H9 (cell line): ENCODE results near the gene LAMA5. TPM values are rescaled to one million over a fixed set of nuclear protein-coding genes. Genes with fewer than 3 reads are reported as not detected.

Experiments
- DNase-seq: peaks from one replicate; pipeline ENCODE4 v3.0.0-alpha.2; 2017
- H2AFZ ChIP-seq: one replicate; pipeline ENCODE4 v1.6.1; 2013; ENCODE audit warnings: mild to moderate bottlenecking, low read length, control low read depth, moderate library complexity
- H2AK5ac ChIP-seq: 2 replicates; pipeline ENCODE4 v1.6.1; 2013; ENCODE audit warnings: low read length, control low read depth, mixed read lengths; ENCODE audit not compliant: insufficient read length
- H2BK120ac ChIP-seq: one replicate; pipeline ENCODE4 v1.6.1; 2013; ENCODE audit warnings: low read depth, mild to moderate bottlenecking, low read length, control low read depth, inconsistent platforms; ENCODE audit not compliant: poor library complexity, severe bottlenecking
- H2BK12ac ChIP-seq: 2 replicates; pipeline ENCODE4 v1.6.1; 2013; ENCODE audit warnings: low read length, control low read depth, mixed read lengths, low read depth; ENCODE audit not compliant: insufficient read length
- H2BK15ac ChIP-seq: 2 replicates; pipeline ENCODE4 v1.6.1; 2013; ENCODE audit warnings: low read depth, low read length, control low read depth
- H2BK20ac ChIP-seq: one replicate; pipeline ENCODE4 v1.6.1; 2013; ENCODE audit warnings: low read depth, mild to moderate bottlenecking, low read length, control low read depth, inconsistent platforms; ENCODE audit not compliant: poor library complexity, severe bottlenecking
- H2BK5ac ChIP-seq: 2 replicates; pipeline ENCODE4 v1.6.1; 2013; ENCODE audit warnings: low read length, control low read depth, mixed read lengths; ENCODE audit not compliant: insufficient read length
- H3K14ac ChIP-seq: 2 replicates; pipeline ENCODE4 v1.6.1; 2013; ENCODE audit warnings: low read length, control low read depth; ENCODE audit not compliant: insufficient read depth
- H3K18ac ChIP-seq: 2 replicates; pipeline ENCODE4 v1.6.1; 2013; ENCODE audit warnings: low read depth, mild to moderate bottlenecking, mixed read lengths, low read length, control low read depth; ENCODE audit not compliant: insufficient read length
- H3K23ac ChIP-seq: 2 replicates; pipeline ENCODE4 v1.6.1; 2013; ENCODE audit warnings: low read length, control low read depth, mixed read lengths, low read depth; ENCODE audit not compliant: insufficient read length
- H3K23me2 ChIP-seq: 2 replicates; pipeline ENCODE4 v1.6.1; 2013; ENCODE audit warnings: low read depth, mild to moderate bottlenecking, mixed read lengths, low read length, control low read depth; ENCODE audit not compliant: insufficient read length, poor library complexity, severe bottlenecking
- H3K27ac ChIP-seq: 2 replicates; pipeline ENCODE4 v1.5.1; 2013; ENCODE audit warnings: low read length, control low read depth, mixed read lengths, low read depth; ENCODE audit not compliant: insufficient read length
- H3K27me3 ChIP-seq: 2 replicates; pipeline ENCODE4 v1.6.1; 2013; ENCODE audit warnings: low read length, control low read depth, inconsistent platforms; ENCODE audit not compliant: insufficient read depth
- H3K4ac ChIP-seq: 2 replicates; pipeline ENCODE4 v1.6.1; 2013; ENCODE audit warnings: low read depth, mild to moderate bottlenecking, control low read depth, inconsistent platforms, low read length, moderate library complexity
- H3K4me1 ChIP-seq: 2 replicates; pipeline ENCODE4 v1.6.1; 2013; ENCODE audit warnings: low read length, control low read depth, inconsistent platforms; ENCODE audit not compliant: insufficient read depth
- H3K4me2 ChIP-seq: 2 replicates; pipeline ENCODE4 v1.6.1; 2013; ENCODE audit warnings: low read length, control low read depth, mixed read lengths; ENCODE audit not compliant: insufficient read length, insufficient read depth
- H3K56ac ChIP-seq: 2 replicates; pipeline ENCODE4 v1.6.1; 2013; ENCODE audit warnings: low read depth, mild to moderate bottlenecking, mixed read lengths, low read length, control low read depth; ENCODE audit not compliant: insufficient read length
- H3K79me1 ChIP-seq: 2 replicates; pipeline ENCODE4 v1.6.1; 2013; ENCODE audit warnings: low read depth, mild to moderate bottlenecking, moderate library complexity, low read length, control low read depth, inconsistent platforms; ENCODE audit not compliant: insufficient read depth, poor library complexity, severe bottlenecking
- H3K79me2 ChIP-seq: 2 replicates; pipeline ENCODE4 v1.6.1; 2013; ENCODE audit warnings: low read length, control low read depth, inconsistent platforms; ENCODE audit not compliant: insufficient read depth
- H3K9ac ChIP-seq: 2 replicates; pipeline ENCODE4 v1.6.1; 2013; ENCODE audit warnings: low read length, control low read depth, mixed read lengths; ENCODE audit not compliant: insufficient read length; ENCODE audit errors: extremely low read depth
- H3K9me3 ChIP-seq: one replicate; pipeline ENCODE4 v1.6.1; 2013; ENCODE audit warnings: low read depth, low read length, inconsistent platforms; ENCODE audit not compliant: control insufficient read depth
- H3T11ph ChIP-seq: one replicate; pipeline ENCODE4 v1.6.1; 2013; ENCODE audit warnings: mild to moderate bottlenecking, low read length, control low read depth, inconsistent platforms
- H4K20me1 ChIP-seq: one replicate; pipeline ENCODE4 v1.6.1; 2013; ENCODE audit not compliant: control insufficient read depth, insufficient read length, insufficient read depth
- H4K5ac ChIP-seq: 2 replicates; pipeline ENCODE4 v1.6.1; 2013; ENCODE audit warnings: low read depth, mild to moderate bottlenecking, mixed read lengths, low read length, control low read depth; ENCODE audit not compliant: insufficient read length
- H4K8ac ChIP-seq: replicated peaks from 2 replicates; pipeline ENCODE4 v1.6.1; 2013; ENCODE audit warnings: low read length, control low read depth, mixed read lengths, low read depth; ENCODE audit not compliant: insufficient read length
- H4K91ac ChIP-seq: 2 replicates; pipeline ENCODE4 v1.6.1; 2013; ENCODE audit warnings: low read depth, mild to moderate bottlenecking, moderate library complexity, mixed read lengths, low read length, control low read depth; ENCODE audit not compliant: insufficient read length
- H3K27ac Mint-ChIP-seq, 3 experiments: 2 replicates in 2 of 3; 3 replicates in 1 of 3; pipeline ENCODE4 v1.8.0; 2020 to 2021; ENCODE audit warnings: mixed read lengths in 3 of 3, mild to moderate bottlenecking in 1 of 3, moderate library complexity in 1 of 3
- H3K27me3 Mint-ChIP-seq: 2 replicates; pipeline ENCODE4 v1.8.0; 2021; ENCODE audit warnings: low read depth, mild to moderate bottlenecking, moderate library complexity, mixed read lengths
- H3K36me3 Mint-ChIP-seq, 3 experiments: 2 replicates in 2 of 3; 3 replicates in 1 of 3; pipeline ENCODE4 v1.8.0; 2020 to 2021; ENCODE audit warnings: low read depth in 3 of 3, mixed read lengths in 3 of 3; ENCODE audit not compliant: insufficient read depth in 1 of 3
- H3K4me1 Mint-ChIP-seq, 2 experiments: 2 replicates each; pipeline ENCODE4 v1.8.0; 2020; ENCODE audit warnings: mixed read lengths in 2 of 2
- H3K4me3 Mint-ChIP-seq, 2 experiments: 2 replicates in 1 of 2; 3 replicates in 1 of 2; pipeline ENCODE4 v1.8.0; 2020 to 2021; ENCODE audit warnings: mild to moderate bottlenecking in 2 of 2, mixed read lengths in 2 of 2, moderate library complexity in 1 of 2
- H3K9me3 Mint-ChIP-seq, 2 experiments: 2 replicates in 1 of 2; 3 replicates in 1 of 2; pipeline ENCODE4 v1.8.0; 2020; ENCODE audit warnings: mild to moderate bottlenecking in 2 of 2, mixed read lengths in 2 of 2, moderate library complexity in 1 of 2
- WGBS: extraction: QIAGEN DNeasy Blood & Tissue Kit; methylation state at CpG from one replicate; pipeline ENCODE4 v1.1.7; 2013; ENCODE audit warnings: missing lambda C conversion rate, low lambda C conversion rate, mixed read lengths; ENCODE audit not compliant: insufficient read length; ENCODE audit errors: extremely low coverage; 5-methylcytosine and 5-hydroxymethylcytosine counted together
- total RNA-seq: library from RNA; stranded (reverse); gene quantifications from 2 replicates; pipeline ENCODE4 v1.2.1, GENCODE V29; 2021
- TF ChIP-seq, protein P1 (sequence below): fragments of 200-600 bp; sonication (generic); conservative IDR thresholded peaks from 3 replicates; pipeline ENCODE4 v1.8.0; 2021; ENCODE audit warnings: antibody characterized with exemption, mild to moderate bottlenecking

The LAMA5 gene
- total RNA-seq, 1 experiment from 2014 or later, result 200 TPM

DNA sequence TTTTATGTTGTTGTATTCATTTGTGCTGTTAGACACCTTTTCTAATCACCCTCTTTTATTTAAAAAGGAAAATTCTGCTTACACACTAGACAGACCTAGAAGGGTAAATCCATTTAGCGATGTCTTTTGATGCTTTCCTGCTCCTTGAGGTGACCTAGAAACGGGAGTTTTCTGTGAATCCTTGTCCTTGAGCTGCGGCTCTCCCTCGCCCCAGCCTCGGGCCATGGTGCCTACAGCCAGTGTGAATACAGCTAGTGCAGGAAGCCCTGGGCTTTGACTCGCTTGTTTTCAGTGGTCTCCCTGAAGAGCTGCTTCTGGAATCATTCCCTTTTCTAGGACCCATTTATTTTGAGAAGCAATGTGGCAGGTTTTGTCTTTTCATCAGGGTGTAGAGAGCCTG is 82.0 kb downstream of the LAMA5 start:
- Histone ChIP-seq H3K79me1 (no peaks in the 10 kb centered on the region), H4K8ac (no peak overlapping the region), H4K20me1 (no peaks in the 10 kb centered on the region), H3K4me2 (no peak overlapping the region), H3K4ac (no peak overlapping the region), H3K14ac (no peak overlapping the region), H3K27ac (no peak overlapping the region), H3K4me1 (no peaks in the 10 kb centered on the region), H2AFZ (no peak overlapping the region), H3K23me2 (no peaks in the 10 kb centered on the region), H2BK20ac (no peak overlapping the region), H3K9ac (no peak overlapping the region), H3T11ph (no peak overlapping the region), H4K5ac (no peak overlapping the region), H2BK120ac (no peak overlapping the region), H2BK5ac (no peak overlapping the region), H3K23ac (no peak overlapping the region), H3K18ac (no peak overlapping the region), H4K91ac (no peak overlapping the region), H2AK5ac (no peak overlapping the region), H3K27me3 (no peaks in the 10 kb centered on the region), H3K56ac (no peak overlapping the region), H2BK12ac (no peak overlapping the region), H3K79me2 (no peaks in the 10 kb centered on the region), H3K9me3 (no peaks in the 10 kb centered on the region), H2BK15ac (no peak overlapping the region)
- WGBS, result no CpG with 5 or more reads among the region's 6 CpGs
- Mint-ChIP-seq H3K4me1 (no peaks in the 10 kb centered on the region), H3K9me3 (no peaks in the 10 kb centered on the region; a peak in 1 of 5 replicates), H3K36me3 (peaks cover 11 to 55% (median 44%) of the 10 kb centered on the region in 3 experiments; a peak in 6 of 7 replicates), H3K4me3 (no peak overlapping the region), H3K27me3 (no peaks in the 10 kb centered on the region), H3K27ac (no peak overlapping the region)
- no peak for DNase-seq
- TF ChIP-seq, protein P1, sequence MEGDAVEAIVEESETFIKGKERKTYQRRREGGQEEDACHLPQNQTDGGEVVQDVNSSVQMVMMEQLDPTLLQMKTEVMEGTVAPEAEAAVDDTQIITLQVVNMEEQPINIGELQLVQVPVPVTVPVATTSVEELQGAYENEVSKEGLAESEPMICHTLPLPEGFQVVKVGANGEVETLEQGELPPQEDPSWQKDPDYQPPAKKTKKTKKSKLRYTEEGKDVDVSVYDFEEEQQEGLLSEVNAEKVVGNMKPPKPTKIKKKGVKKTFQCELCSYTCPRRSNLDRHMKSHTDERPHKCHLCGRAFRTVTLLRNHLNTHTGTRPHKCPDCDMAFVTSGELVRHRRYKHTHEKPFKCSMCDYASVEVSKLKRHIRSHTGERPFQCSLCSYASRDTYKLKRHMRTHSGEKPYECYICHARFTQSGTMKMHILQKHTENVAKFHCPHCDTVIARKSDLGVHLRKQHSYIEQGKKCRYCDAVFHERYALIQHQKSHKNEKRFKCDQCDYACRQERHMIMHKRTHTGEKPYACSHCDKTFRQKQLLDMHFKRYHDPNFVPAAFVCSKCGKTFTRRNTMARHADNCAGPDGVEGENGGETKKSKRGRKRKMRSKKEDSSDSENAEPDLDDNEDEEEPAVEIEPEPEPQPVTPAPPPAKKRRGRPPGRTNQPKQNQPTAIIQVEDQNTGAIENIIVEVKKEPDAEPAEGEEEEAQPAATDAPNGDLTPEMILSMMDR, result no peak
